Pancreas (tissue), 10 donors: Measurements from ENCODE around the gene MRE11. TPM values are rescaled to one million over a fixed set of nuclear protein-coding genes. Genes with fewer than 3 reads are reported as not detected.
"Not testable (repeated sequence)": the region's sequence is repeated elsewhere in the genome, so short reads cannot be mapped to it uniquely, and the experiment has no call there.

ENCODE experiments used
- ATAC-seq, 4 donors: fragments of 200-7000 bp; cut with Tn5 transposase; one replicate each; pipeline versions ENCODE4 v1.8.0 to v1.9.1; 2020; ENCODE audit warnings: mild to moderate bottlenecking in 4 of 4, moderate library complexity in 4 of 4
- DNase-seq, 6 donors: peaks; one replicate each; pipeline ENCODE4 v3.0.0-alpha.2; 2020
- FAIRE-seq: peaks from 2 replicates; lab custom pipeline; 2012; peaks lifted over from hg19 to GRCh38; lab: Jason Lieb, UNC
- H3K27ac ChIP-seq, 4 donors: fragments of 200-600 bp; sonication (generic); 1 replicate in 3 of 4; 2 replicates in 1 of 4; pipeline versions ENCODE4 v1.5.0 to v1.8.0; 2020
- H3K27me3 ChIP-seq, 4 donors: fragments of 200-600 bp; one replicate each; pipeline ENCODE4 v1.8.0; 2021
- H3K36me3 ChIP-seq, 3 donors: fragments of 200-600 bp; sonication (generic) in 1 of 3; one replicate each; pipeline versions ENCODE4 v1.5.0 to v1.8.0; 2020 to 2021
- H3K4me1 ChIP-seq, 3 donors: fragments of 200-600 bp; one replicate each; pipeline ENCODE4 v1.8.0; 2021
- H3K4me3 ChIP-seq, 4 donors: fragments of 200-600 bp; sonication (generic) in 2 of 4; one replicate each; pipeline versions ENCODE4 v1.5.0 to v1.8.0; 2020 to 2021
- H3K9me3 ChIP-seq, 4 donors: fragments of 200-600 bp; one replicate each; pipeline ENCODE4 v1.8.0; 2021
- WGBS, 2 donors: extraction: QIAGEN DNeasy Blood & Tissue Kit; methylation state at CpG; one replicate each; pipeline ENCODE4 v1.1.7; 2013; 5-methylcytosine and 5-hydroxymethylcytosine counted together
- intact Hi-C, 3 donors: fragments of 100-400 bp; cut with DNase I; formaldehyde crosslinking; loops; one replicate each; pipeline versions ENCODE4 v1.11.1 to v1.14.2; 2022
- polyA plus RNA-seq, 2 donors: library from polyadenylated mRNA; stranded (reverse); fragments of 200-250 nt; gene quantifications; one replicate each; pipeline ENCODE4 v1.2.3, GENCODE V29; 2013
- total RNA-seq, 6 donors: library from RNA; stranded (reverse); fragmentation: NEBNext Ultra II Directional in 4 of 6; extraction: Animal tissue kit (Norgen Biotek cat#: 25700) in 4 of 6; gene quantifications; one replicate each; pipeline versions ENCODE4 v1.2.1 to v1.2.4, GENCODE V29; 2021 to 2023
- TF ChIP-seq, protein P1 (sequence below), 4 donors: fragments of 200-600 bp; sonication (generic) in 3 of 4; IDR thresholded peaks; one replicate each; pipeline versions ENCODE4 v1.5.0 to v1.8.0; 2021; ENCODE audit warnings: antibody characterized with exemption in 4 of 4
- donor health status: healthy with polysubstance abuse.
- donor health status: DM: no; HTN: no; CAD: no; lungs with moderate emphysema.
- donor health status: DM: no; HTN: no; CAD: no.
- donor health status: control.
- donor health status: control.
- donor health status: Bipolar disorder and iron deficiency.
- donor health status: DM: yes; HTN: yes; CAD: no.
- donor health status: DM: no; HTN: no; CAD: no.
- donor health status: DM: no; HTN: no; CAD: no.
- donor health status: DM: yes; HTN: yes; CAD: no.

MRE11 gene
- total and polyA plus RNA-seq, 8 donors = 4.2 to 13.4 (median 8.6) TPM

DNA sequence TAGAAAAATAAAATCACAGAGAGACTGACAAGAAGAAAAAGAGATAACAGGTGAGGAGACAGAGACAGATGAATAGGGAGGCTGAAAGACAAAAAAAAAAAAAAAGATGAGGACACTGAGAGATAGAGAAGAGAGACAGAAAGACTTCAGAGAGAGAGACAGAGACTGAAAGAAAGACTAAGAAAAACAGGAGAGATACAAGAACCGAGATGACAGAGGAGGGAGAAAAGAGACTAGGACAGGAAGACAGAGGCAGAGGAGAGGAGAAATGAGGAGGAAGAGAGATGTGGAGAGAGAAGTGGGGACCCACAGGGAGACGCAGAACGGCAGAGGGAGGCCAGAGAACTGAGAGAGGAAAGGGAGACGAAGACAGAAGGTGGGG lies 93.2 kb downstream of the MRE11 start:
- peaks cover 0 to 11% (median 0%) of the 10 kb centered on the region in 4 donors for H3K27me3 ChIP-seq
- TF ChIP-seq, protein P1, sequence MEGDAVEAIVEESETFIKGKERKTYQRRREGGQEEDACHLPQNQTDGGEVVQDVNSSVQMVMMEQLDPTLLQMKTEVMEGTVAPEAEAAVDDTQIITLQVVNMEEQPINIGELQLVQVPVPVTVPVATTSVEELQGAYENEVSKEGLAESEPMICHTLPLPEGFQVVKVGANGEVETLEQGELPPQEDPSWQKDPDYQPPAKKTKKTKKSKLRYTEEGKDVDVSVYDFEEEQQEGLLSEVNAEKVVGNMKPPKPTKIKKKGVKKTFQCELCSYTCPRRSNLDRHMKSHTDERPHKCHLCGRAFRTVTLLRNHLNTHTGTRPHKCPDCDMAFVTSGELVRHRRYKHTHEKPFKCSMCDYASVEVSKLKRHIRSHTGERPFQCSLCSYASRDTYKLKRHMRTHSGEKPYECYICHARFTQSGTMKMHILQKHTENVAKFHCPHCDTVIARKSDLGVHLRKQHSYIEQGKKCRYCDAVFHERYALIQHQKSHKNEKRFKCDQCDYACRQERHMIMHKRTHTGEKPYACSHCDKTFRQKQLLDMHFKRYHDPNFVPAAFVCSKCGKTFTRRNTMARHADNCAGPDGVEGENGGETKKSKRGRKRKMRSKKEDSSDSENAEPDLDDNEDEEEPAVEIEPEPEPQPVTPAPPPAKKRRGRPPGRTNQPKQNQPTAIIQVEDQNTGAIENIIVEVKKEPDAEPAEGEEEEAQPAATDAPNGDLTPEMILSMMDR (IDR thresholded peaks at IDR 0.05) = no peak
- no peak overlapping the region for H3K27ac ChIP-seq
- ATAC-seq = no peak
- H3K4me1 ChIP-seq = peaks cover 0 to 4% (median 2%) of the 10 kb centered on the region in 3 donors
- intact Hi-C loops = no loop called here
- FAIRE-seq = no peak
- no peak for DNase-seq
- no peaks in the 10 kb centered on the region for H3K9me3 ChIP-seq
- no peaks in the 10 kb centered on the region for H3K36me3 ChIP-seq
- no peak overlapping the region for H3K4me3 ChIP-seq
- WGBS, 2 donors = 14 to 18% methylated on average over 4 of the region's 4 CpGs

DNA sequence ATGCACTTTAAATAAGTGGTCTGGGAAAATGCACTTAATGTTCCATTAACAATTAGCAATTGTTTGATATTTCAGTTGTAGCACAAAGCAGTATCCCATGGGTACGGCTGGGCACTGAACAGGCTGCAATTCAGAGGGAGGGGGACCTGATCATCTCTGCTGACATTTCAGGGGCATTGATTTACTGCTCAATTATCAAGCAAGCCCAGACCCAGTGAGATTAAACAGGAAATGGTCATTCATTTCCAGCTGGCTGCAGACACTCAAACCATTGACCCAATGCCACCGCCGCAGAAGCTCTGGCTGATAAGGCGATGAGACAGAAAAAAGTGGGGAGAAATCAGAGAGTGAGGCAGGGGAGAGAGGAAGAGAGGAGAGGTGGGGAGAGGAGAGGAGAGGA lies 93.6 kb downstream of the MRE11 start:
- Histone ChIP-seq H3K27ac (no peak overlapping the region), H3K36me3 (no peaks in the 10 kb centered on the region), H3K9me3 (no peaks in the 10 kb centered on the region), H3K4me3 (no peak overlapping the region), H3K4me1 (peaks cover 0 to 4% (median 2%) of the 10 kb centered on the region in 3 donors), H3K27me3 (peaks cover 0 to 11% (median 0%) of the 10 kb centered on the region in 4 donors)
- TF ChIP-seq, protein P1 (IDR thresholded peaks at IDR 0.05) = no peak
- FAIRE-seq (no peak), ATAC-seq (no peak), DNase-seq (no peak)
- intact Hi-C loops = no loop called here
- 8 to 11% methylated on average over 4 of the region's 4 CpGs for WGBS, 2 donors

DNA sequence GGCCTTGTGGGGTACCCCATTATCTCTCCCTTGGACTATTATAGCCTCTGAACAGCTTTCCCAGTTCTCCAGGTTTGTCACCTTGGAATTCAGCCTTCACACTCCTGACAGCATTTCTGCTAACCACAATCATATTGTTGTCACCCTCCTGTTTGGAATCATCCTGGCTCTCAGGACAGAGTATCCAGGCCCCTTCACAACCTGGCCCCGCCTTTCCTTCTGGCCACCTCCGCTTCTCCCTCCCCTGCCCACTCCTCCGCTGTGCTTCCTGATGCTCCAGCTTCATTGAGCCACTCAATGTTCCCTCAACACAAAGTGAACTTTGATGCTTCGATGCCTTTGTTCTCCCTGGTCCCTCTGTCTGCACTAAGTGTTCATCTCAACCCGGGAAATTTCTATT lies 95.5 kb downstream of the MRE11 start:
- no peaks in the 10 kb centered on the region for H3K9me3 ChIP-seq
- TF ChIP-seq, protein P1 (IDR thresholded peaks at IDR 0.05) = no peak

DNA sequence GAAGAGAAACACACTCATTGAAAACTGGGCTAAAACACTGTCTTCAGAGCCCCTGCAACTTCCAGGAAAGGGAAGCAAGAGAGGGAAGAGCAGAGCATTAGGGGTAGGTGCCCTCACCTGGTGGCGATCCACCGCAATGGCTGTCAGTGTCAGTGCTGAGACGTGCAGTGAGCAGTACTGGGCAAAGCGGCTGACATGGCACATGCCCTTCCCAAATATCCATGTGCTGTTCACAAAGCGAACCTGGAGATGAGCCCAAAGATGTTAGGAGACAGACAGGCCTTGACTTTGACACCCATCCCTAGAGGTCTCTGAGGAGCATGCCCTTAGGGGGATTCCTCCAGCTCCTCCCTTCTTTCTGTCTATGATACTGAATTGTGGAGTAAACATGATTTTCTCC lies 97.4 kb downstream of the MRE11 start:
- Histone ChIP-seq H3K27ac (no peak overlapping the region), H3K4me1 (peaks cover 0 to under 1% (median under 1%) of the 10 kb centered on the region in 3 donors), H3K36me3 (no peaks in the 10 kb centered on the region), H3K27me3 (peaks cover 0 to 5% (median 0%) of the 10 kb centered on the region in 4 donors), H3K4me3 (no peak overlapping the region), H3K9me3 (no peaks in the 10 kb centered on the region)
- 83 to 85% methylated on average over 5 of the region's 5 CpGs for WGBS, 2 donors
- DNase-seq (no peak), FAIRE-seq (no peak), ATAC-seq (no peak)
- TF ChIP-seq, protein P1 (IDR thresholded peaks at IDR 0.05) = no peak
- intact Hi-C loops = no loop called here

More for the DNA sequence above, 95.5 kb downstream of the MRE11 start:
- Histone ChIP-seq H3K36me3 (no peaks in the 10 kb centered on the region), H3K4me1 (peaks cover 0 to 4% (median 2%) of the 10 kb centered on the region in 3 donors), H3K27ac (no peak overlapping the region), H3K4me3 (no peak overlapping the region), H3K27me3 (peaks cover 0 to 11% (median 0%) of the 10 kb centered on the region in 4 donors)
- DNase-seq (no peak), FAIRE-seq (no peak), ATAC-seq (no peak)
- 69 to 75% methylated on average over 5 of the region's 5 CpGs for WGBS, 2 donors
- intact Hi-C loops = no loop called here

DNA sequence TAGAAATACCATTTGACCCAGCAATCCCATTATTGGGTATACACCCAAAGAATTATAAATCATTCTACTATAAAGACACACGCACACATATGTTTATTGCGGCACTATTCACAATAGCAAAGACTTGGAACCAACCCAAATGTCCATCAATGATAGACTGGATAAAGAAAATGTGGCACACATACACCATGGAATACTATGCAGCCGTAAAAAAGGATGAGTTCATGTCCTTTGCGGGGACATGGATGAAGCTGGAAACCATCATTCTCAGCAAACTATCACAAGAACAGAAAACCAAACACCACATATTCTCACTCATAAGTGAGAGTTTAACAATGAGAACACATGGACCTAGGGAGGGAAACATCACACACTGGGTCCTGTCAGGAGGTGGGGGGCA lies 101.7 kb downstream of the MRE11 start:
- H3K27ac ChIP-seq, H3K9me3 ChIP-seq, H3K4me1 ChIP-seq, FAIRE-seq, H3K4me3 ChIP-seq, H3K36me3 ChIP-seq, DNase-seq, H3K27me3 ChIP-seq, intact Hi-C loops, ATAC-seq: not testable (repeated sequence)
- 73 to 97% methylated on average over 4 of the region's 4 CpGs for WGBS, 2 donors
